Stimulated activated CD8-positive, alpha-beta memory T cell treated with anti-CD3 and anti-CD28 coated beads, Interleukin-7, amount 100 ng/mL, for 1 hour (primary cell): ENCODE results near the gene DNLZ.

Experiments used
- DNase-seq, 2 donors: peaks; one replicate each; pipeline ENCODE4 v3.0.0-alpha.2; 2020; ENCODE audit warnings: low read depth in 2 of 2

Gene DNLZ

DNA sequence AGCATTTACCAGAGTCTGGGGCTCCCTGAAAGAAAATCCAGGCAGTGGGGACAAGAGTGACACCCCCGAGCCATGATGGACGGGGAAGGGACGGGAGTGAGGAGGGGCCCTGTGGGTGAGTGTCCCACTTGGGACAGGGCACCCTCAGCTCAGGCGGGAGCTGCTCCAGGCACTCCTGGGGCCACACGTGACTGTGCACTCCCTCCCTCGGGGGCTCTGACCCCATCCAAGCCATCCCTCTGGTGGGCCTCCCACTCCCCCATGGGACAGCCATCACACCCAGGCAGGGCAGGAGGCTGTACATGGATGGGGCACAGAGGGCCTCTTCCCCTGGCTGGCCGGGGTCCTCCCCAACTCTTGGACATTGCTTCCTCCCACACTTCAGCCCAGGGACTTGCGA, 12.9 kb upstream of the DNLZ start:
- no peak for DNase-seq

DNA sequence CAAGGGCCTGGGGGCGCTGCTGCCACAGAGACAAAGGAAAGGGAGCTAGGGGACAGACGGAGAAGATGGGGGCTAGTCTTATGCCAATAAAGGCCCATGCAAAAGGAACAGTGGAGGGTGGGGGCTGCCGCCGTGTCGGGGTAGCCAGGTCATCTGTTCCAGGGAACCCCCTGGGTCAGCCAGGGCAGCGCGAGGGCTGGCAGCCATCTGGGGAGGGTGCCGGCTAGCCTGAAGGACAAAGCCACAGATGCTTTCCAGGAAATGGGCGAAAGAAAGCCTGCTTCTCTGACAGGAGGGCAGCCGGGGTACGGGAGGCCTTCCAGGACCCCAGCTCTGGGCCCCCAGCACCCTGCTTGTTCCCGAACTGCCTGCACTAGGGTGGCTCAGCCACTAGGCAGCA, 11.6 kb upstream of the DNLZ start:
- DNase-seq, result no peak

DNA sequence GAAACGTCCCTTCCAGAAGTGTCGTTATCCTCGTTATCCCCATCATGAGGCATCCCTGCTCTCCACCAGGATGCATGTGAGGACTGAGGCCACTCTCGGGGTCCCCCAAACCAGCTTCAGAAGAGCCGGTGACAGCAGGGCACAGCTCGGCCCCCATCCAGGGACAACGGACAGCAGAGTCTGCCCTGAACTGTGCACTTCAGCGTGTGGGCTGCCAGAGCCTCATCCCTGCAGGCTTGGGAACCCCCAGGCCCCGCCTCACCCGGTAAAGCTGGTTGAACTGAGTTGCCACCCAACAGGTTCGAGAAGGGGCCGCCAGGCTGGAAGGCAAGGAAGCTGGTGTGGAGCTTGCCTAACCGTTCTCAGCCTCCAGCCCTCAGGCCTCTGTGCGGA, 10.6 kb upstream of the DNLZ start:
- DNase-seq, result no peak

DNA sequence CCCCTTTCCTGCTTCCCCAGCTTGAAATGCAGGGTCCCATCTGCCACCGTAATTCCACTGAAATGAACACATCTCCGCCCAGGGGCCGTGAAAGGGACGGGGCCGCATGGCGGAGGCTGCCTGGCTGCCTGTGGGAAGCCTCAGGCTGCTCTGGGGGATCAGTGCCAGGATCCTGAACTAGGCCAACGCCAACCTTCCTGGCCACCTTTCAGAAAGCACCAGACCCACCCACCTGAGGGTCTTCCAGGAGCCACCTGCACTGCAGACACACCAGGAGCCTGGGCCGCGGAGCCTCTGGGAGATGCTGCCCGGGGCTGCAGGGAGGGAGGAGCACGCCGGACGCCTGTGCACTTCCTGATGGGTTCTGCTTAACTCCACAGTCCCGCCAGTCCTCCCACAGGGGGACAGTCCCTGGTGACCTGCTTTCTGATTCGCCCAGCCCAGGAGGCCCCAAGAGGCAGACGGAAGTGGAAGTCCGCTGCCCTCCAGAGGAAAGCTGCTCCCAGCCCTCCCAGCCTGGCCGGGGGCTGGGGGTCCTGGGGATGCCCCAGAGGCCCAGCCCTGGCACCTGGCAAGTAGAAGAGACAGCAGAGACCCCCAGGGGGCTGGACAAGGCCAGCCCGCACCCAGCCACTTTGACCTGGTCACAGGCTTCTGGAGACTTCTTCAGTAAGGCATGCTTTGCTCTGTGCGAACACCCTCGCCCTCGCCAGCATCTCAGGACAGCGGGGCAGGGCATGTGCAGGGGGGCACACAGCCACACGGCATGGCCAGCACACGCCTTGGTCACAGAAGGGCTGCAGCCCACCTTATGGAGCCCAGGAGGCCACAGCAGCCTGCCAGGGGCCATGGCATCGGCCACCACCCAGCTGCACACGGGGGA, 10.0 kb upstream of the DNLZ start, which contains the start of gene CARD9:
TSS of gene CARD9 (minus strand) at position 370 of the 883 bp plus-strand sequence. CDS start 1,591 bp downstream, outside the sequence.
- no peak for DNase-seq

DNA sequence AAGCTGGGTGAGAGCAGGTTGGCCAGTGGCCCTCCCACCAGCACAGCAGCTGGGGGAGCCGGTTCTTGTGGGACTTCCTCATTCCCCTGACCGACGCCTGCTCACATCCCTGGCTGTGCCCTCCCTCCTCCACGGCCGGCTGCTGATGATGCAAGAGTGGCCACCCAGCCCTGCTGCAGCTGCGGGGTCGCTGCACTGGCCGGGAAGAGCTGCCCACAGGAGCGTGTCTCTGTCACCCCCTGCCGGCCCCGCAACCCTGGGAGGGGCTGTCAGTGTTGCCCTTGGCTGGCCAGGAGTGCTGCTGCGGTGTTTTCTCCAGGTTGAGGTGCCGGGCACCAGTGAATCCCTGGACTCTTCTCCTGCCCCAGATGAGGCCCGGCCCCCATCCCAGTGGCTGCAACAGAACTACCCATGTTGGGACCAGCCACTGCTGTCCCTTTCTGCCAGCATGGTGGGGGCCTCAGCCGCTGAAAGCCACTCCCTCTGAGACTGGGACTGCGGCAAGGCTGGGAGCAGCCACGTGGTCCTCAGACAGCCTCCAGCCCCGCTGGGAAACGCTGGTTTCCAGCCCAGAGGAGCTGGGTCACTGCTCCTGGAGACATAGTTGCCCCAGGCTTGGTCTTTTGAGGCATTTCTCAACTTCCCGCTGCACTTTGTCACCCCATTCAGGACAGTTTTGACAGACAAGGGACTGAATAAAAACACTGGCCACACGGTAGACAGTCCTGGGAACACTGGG, 9.2 kb upstream of the DNLZ start:
- DNase-seq, result no peak

DNA sequence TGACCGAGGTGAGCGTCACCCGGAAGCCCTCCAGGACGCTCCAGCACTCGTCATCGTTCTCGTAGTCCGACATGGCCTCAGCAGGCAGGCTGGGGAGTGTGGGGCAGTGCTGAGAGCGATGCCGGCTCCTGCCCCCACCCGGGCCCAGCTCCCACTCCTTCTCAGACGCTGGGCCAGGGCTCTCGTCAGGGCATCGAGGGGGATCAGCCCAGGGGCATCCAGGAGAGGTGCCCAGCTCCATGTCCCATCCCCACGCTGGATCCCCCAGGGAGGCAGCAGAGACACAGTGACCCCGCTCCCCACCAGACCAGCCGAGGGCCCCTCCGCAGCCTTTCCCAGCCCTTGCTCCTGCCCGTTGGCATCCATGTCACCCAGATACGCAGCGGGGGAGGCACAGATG, 8.5 kb upstream of the DNLZ start:
- no peak for DNase-seq

DNA sequence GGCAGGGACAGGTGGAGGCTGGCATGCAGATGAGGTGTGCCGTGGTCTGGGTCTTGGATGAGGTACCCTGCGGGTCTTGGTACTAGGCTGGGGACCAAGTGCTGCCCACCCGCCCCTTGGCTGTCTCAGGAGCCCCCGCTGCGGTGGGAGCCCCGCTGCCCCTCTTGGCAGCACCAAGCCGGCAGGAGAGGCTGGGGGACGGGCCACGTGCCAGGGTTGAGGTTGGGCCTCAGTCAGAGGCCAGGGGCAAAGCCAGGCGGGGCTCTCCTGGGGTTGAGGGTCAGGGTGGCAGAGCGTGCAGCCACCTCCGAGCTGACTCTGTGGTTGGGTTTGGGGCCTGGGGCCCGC, 8.0 kb upstream of the DNLZ start:
- no peak for DNase-seq

DNA sequence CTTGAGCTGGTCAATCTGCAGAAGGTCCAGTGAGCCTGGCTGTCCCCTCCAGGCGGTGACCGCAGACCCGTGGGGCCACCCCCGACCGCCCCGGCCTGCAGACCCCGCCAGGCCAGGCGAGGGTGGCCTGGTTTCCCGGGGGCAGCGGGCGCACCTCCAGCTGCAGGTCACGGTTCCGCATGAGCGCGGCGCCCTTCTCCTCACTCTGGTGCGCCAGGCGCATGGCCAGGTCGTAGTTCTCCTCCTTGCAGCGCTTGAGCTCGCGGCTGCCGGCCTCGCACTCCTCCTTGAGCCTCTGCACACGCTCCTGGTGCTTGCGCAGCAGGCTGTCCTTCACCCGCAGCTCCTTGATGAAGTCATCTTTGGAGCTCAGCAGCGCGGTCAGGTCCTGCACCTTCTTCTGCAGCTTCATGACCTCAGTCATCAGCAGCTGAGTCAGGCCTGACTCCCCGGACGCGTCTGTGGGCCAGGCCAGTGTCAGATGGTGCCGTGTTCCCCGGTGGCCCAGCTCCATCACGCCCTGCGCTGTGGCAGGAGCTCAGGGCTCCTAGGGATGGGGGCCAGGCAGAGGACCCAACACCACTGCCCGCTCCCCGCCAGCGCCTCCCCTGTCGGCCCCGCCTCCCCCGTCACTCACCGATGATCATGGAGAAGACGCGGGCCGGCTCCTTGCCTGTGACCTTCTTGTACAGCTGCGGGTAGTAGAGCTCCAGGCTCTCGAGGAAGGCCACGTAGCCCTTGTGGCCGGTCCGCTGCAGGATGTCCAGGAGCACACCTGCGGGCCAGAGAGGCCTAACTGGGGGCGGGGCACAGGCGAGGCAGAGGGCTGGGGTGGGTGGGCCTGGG, 7.4 kb upstream of the DNLZ start:
- DNase-seq, result no peak

DNA sequence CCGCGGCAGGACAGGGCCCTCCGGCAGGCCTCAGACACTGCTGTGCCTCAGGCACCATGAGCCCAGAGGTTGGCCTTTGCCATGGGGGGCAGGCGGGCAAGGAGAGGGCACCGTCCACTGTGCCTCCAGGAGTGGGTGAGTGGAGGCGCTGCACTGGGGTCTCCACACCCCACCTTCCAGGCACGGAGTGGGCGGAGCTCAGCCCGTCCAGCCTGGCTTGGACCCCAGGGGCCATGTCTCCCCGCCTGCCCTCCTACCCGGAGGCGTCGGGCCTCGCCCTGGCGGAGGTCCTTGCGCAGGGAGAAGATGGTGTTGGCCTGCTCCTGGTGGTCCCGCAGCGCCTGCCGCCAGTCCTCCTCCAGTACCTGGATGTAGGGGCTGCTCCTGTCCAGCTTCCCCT, 6.5 kb upstream of the DNLZ start:
- DNase-seq, result no peak

DNA sequence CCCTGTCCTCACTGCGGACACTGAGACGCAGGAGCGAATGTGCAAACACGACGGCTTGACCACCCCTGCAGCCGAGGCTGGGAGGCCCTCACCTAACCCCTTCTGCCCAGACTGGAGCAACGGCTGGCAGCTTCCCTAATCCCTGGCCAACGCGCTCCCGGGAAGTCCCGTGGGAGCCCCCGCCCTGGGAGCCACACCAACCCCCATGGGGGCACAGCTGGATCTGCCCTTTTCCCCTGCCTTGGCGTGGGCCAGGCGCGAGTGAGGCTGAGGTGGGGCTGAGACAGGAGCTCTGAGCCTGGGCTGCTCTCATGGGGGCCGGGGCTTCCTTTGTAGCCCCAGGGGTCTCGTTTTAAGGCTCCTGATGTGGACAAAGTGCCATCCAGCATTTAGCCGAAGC, 4.6 kb upstream of the DNLZ start:
- DNase-seq, result no peak

DNA sequence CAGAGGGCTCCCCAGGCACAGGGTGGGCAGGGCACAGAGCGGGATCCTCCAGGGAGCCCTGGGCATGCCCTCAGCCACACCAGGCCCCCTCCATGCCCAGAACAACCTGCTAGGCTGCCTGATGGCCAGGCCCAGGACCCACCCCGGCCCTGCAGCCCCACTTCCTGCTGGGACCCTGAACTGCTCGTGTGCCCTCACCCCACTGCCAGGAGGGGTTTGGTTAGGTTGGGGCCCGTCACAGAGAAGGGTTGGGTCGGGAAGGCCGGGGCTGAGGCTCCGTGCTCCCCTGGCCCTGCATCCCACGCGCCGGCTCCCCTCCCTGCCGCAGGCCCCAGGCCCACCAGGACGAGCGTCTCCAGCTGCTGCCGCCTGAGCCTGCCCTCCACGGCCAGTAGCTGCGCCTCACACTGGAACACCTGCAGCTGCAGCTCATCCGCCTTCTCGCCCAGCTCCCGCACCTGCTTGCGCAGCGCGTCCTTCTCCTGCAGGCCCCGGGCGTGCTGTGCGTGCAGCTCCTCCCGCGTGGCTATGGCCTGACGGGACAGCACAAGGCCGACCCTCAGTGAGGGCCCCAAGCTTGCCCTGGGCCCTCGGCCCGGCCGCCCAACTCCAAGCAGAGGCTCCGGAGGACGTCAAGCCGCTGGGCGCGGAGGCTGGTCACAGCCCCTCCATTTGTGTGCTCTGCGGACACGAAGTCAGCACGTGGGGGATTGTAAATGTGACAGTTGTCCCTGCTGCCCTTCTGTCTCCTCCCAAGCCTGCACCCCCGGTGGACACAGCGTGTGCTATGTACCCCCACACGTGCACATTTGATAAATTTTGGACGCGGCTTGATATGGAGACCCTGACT, 4.0 kb upstream of the DNLZ start:
- DNase-seq, result no peak

DNA sequence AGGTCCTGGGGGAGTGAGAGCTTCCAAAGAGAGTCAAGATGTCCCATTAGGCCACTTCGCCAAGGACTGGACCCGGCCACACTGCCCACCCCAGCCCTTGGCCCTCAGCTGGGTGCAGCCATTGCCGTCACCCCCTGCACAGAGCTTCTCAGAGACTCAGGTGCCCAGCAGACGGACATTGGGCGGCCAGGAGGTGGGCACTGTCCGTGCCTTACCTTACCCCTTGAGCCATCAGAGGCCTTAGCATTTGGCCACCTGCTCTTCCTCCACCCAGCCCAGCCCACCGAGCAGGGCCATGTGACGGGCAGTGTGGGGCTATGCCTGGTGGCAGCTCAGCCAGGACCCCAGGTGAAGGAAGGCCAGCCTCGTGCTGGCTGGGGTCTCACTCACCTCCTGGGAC, 3.3 kb upstream of the DNLZ start:
- DNase-seq, result no peak

DNA sequence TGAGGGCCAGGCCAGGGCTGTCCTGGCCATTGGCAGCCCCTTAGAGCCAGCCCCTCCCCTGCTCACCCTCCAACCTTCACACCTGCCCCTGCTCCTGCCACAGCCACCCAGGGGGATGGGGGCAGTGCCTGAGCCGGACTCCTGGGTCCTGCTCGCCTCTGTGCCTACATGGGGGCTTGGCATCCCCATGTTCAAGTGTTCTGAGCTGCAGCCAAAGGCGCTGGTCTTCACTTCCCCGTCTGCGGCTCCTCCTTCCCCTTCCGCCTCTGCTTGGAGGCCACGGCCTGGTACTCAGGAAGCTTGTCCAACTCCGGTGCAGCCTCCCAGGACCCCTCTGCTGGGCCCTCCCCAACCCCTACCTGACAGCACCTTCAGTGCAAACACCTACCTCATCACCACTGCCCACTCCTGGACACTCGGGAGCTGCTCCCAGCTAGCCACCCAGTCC, 2.3 kb upstream of the DNLZ start:
- no peak for DNase-seq

DNA sequence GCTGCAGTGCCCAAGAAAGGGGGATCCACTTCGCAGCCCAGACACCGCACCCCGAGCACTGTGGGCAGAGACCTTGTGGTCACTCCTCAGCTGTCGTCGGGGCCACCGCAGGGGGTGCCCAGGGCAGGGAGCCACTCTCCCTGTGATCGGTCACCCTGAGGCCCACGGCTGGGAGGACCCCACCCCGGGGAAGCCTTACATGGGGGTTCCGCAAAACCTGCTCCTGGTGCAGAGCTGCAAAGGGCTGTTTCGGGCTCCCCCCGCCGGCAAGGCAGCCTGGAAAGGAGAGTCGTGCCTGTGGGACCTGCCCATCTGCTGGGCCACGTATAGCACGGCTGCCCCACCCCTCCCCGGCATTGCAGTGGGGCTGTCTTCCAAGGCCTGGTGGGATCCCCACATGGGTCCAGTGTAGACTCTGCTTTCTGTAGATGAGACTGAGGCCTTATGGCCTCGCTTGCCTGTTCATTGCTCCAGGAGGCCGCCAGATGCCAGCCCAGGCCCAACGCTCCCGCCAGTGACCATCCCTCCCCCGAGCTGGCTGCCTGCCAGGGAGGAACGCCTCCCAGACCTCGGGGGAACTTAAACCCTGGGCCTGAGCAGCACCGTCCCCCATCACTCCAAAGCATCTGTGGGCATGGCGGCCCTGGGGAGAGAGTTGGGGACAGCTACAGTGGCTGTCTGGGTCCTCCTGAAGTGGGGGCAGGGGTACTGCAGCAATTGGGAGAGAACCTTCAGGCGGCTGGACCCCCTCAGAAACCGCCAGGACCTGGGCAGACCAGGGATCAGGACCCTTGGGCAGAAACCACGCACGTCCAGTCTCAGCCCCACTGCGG, 1.6 kb upstream of the DNLZ start:
- no peak for DNase-seq

DNA sequence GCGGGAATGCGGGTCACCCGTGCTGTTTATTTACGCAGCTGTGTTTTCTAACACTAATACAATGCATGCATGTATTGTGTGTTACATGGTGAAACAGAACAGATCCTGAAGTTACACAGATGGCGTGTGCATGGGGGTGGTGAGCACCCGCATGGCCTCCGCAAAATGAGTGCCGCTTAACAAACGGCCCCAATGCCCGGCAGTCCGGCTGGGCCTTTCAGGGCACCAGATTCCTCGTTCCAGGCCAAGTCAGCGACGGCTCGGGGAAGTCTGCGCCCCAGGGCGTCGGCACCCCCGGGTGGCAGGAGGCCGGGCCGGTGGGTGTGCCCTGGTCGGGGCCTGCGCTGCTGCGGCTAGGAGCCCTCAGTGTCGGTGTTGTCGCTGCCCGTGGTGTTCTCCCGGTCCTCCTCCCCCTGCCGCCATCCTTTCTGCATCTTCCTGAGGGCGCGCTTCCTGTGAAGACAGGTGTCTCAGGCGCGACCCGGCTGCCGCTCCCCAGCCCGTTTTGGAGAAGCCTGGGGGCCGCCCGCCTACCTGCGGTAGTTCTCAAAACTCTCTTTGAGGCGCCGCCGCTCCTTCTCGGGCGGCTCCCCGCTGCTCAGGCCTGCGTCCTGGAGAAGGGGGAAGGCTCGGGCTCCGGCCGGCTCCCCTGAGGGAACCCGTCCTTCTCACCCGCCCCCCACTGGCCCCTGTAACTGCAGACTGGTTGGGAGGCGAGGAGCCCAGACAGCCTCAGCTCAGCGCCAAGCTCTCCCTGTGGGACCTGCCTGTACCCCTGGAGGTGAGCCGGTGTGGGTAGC, 605 bp upstream of the DNLZ start:
- no peak for DNase-seq

DNA sequence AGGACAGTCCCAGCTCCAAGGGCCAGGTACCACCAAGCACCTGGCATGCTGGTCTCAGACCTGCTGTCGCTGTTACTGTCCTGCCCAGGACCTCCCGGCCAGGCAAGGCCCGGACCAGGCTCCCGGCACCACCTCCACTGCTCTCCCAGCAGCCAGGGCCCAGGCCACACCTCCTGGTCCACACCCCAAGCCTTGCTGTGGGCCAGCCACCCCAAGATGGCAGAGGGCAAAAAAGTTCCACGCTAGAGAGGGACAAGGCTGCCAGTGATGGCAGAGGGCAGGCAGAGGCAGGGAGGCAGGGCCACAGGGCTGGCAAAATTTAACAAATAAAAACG, 1.1 kb downstream of the DNLZ start:
- no peak for DNase-seq

DNA sequence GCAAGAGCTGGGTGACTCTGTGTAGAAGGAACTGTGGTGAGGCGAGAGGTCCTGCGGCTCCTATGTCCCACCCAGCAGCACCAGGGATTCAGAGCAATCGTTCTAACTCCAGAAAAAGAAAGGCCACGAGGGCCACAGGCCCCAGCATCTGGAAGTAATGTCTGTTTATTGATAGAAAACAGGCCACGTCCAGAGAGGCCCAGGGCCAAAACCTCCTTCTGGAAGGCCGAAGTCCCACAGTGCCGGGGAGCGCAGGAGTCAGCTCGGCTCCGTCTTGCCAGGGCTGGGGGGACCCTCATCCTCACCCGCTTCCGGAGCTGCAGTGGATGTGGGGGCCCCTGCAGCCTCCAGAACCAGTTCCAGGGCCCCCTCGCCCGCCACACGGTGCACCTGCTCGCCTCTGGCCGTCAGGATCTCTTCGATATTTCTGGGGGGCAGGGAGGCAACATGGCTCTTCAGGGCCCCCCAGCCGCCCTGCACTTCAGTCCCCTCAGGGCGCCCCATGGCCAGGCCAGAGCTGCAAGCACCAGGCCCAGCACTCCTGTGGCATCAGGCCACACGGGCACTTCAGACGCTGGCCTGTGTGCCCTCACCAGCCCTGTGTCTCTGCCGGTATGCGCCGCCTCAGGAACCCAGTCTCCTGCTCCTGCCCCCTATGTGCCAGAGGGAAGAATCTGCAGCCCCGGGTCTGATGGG, 1.6 kb downstream of the DNLZ start:
- DNase-seq, result no peak

DNA sequence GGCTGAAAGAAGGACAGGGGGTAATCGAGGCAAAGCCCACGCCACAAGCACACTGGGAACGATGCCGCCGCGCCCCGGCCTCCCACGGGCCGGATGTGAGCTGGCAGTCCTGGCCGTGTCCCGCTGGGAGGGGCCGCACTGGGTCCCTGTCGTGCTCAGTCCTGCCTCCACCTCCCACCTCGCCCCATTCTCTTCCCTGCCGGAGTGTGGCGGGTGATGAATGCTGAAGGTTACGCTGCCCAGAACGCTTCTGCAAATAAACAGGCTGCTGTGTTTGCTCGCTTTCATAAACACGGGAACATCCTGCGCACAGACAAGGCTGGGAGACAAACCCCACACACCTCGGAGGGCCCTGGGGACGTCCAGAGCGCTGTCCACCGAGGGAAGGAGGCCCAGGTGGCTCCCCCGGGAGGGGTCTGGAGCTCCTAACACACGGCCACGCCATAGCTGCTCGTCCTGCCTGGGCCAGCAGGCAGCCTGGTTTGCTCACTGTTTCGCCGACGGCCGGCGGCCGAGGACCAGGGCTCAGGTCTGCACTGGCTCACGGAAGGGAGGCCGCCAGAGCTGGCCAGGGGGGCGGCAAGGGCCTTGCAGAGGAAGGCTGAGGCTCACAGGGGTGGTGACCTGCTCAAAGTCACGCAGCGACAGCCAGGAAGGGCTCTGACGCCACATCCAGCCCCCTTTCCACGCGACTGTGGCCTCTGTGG, 2.3 kb downstream of the DNLZ start:
- DNase-seq, result no peak
